B cell (primary cell): ENCODE data around the gene TALDO1. TPM values are rescaled to one million over a fixed set of nuclear protein-coding genes. Genes with fewer than 3 reads are reported as not detected.

Experiments used
- ATAC-seq: fragments of 200-7000 bp; cut with Tn5 transposase; one replicate; pipeline ENCODE4 v1.10.0; 2021; ENCODE audit warnings: low read depth, mild to moderate bottlenecking, moderate number of reproducible peaks, moderate library complexity
- CTCF ChIA-PET: fragments of 350-600 bp; sonication (Branson Sonifier 250); formaldehyde crosslinking; loops from one replicate; lab custom pipeline; 2021; ENCODE audit warnings: antibody characterized with exemption, inconsistent platforms; lab: Charles Lee
- POLR2A ChIA-PET: fragments of 350-600 bp; sonication (Branson Sonifier 250); formaldehyde crosslinking; loops from one replicate; lab custom pipeline; 2021; ENCODE audit warnings: antibody characterized with exemption; lab: Charles Lee
- DNase-seq: peaks from one replicate; pipeline ENCODE4 v3.0.0; 2013
- H2AFZ ChIP-seq: 2 replicates; pipeline ENCODE4 v1.6.1; 2012; ENCODE audit warnings: mild to moderate bottlenecking, low read depth, low read length; ENCODE audit not compliant: insufficient read depth, poor library complexity, severe bottlenecking
- H3K27ac ChIP-seq, 2 donors: 1 replicate in 1 of 2; 2 replicates in 1 of 2; pipeline ENCODE4 v1.5.1; 2012 to 2013; ENCODE audit warnings: low read length in 2 of 2, mild to moderate bottlenecking in 2 of 2, moderate library complexity in 1 of 2
- H3K27me3 ChIP-seq, 4 experiments: fragments of 200-600 bp in 1 of 4; sonication (generic) in 1 of 4; replicated peaks in 1 of 4; 1 replicate in 2 of 4; 2 replicates in 2 of 4; pipeline versions ENCODE4 v1.6.1 to v1.7.0; 2013 to 2016; ENCODE audit warnings: low read length in 3 of 4, mild to moderate bottlenecking in 2 of 4, mixed read lengths in 1 of 4, moderate library complexity in 1 of 4; ENCODE audit not compliant: insufficient read depth in 4 of 4, control insufficient read depth in 3 of 4; ENCODE audit errors: control extremely low read depth in 1 of 4
- H3K36me3 ChIP-seq, 2 experiments: replicated peaks in 1 of 2; 1 replicate in 1 of 2; 2 replicates in 1 of 2; pipeline versions ENCODE4 v1.6.1 to v1.7.1; 2013; ENCODE audit warnings: low read length in 1 of 2; ENCODE audit not compliant: insufficient read depth in 2 of 2, control insufficient read depth in 1 of 2; ENCODE audit errors: control extremely low read depth in 1 of 2, extremely low read depth in 1 of 2
- H3K4me1 ChIP-seq, 2 donors: fragments of 200-600 bp in 1 of 2; sonication (generic) in 1 of 2; 1 replicate in 1 of 2; 2 replicates in 1 of 2; pipeline versions ENCODE4 v1.5.1 to v1.6.1; 2013 to 2017; ENCODE audit warnings: low read length in 2 of 2; ENCODE audit not compliant: control insufficient read depth in 2 of 2, insufficient read depth in 2 of 2
- H3K4me2 ChIP-seq: replicated peaks from 2 replicates; pipeline ENCODE3; 2012; ENCODE audit warnings: mild to moderate bottlenecking, low read depth, low read length; ENCODE audit not compliant: poor library complexity, severe bottlenecking
- H3K4me3 ChIP-seq, 5 experiments: fragments of 200-600 bp in 1 of 5; sonication (generic) in 1 of 5; 1 replicate in 3 of 5; 2 replicates in 2 of 5; pipeline versions ENCODE4 v1.5.1 to v1.7.0; 2011 to 2016; ENCODE audit warnings: low read length in 4 of 5, mild to moderate bottlenecking in 4 of 5, low read depth in 2 of 5, control low read depth in 1 of 5, moderate library complexity in 1 of 5; ENCODE audit not compliant: insufficient read depth in 1 of 5; ENCODE audit errors: control extremely low read depth in 1 of 5, extremely low read depth in 1 of 5
- H3K79me2 ChIP-seq: fragments of 200-600 bp; sonication (generic); one replicate; pipeline ENCODE4 v1.6.0; 2016; ENCODE audit warnings: low read length; ENCODE audit not compliant: control insufficient read depth, insufficient read depth
- H3K9ac ChIP-seq: fragments of 200-600 bp; sonication (generic); 2 replicates; pipeline ENCODE4 v1.6.1; 2017; ENCODE audit warnings: mild to moderate bottlenecking, low read length, moderate library complexity
- H3K9me3 ChIP-seq, 3 donors: one replicate each; pipeline versions ENCODE4 v1.6.1 to v1.7.1; 2013; ENCODE audit warnings: low read length in 2 of 3; ENCODE audit not compliant: control insufficient read depth in 2 of 3, insufficient read depth in 1 of 3; ENCODE audit errors: control extremely low read depth in 1 of 3
- H4K20me1 ChIP-seq: 2 replicates; pipeline ENCODE4 v1.6.0; 2012; ENCODE audit warnings: mild to moderate bottlenecking, low read length; ENCODE audit not compliant: insufficient read depth, control insufficient read depth, poor library complexity, severe bottlenecking
- H3K27ac Mint-ChIP-seq: one replicate; pipeline ENCODE4 v1.8.0; 2021; ENCODE audit warnings: mixed read lengths
- H3K27me3 Mint-ChIP-seq: one replicate; pipeline ENCODE4 v1.8.0; 2021; ENCODE audit warnings: mixed read lengths
- H3K4me1 Mint-ChIP-seq: one replicate; pipeline ENCODE4 v1.8.0; 2021; ENCODE audit warnings: mixed read lengths
- H3K4me3 Mint-ChIP-seq: one replicate; pipeline ENCODE4 v1.8.0; 2021; ENCODE audit warnings: mixed read lengths
- H3K9me3 Mint-ChIP-seq: one replicate; pipeline ENCODE4 v1.8.0; 2022; ENCODE audit warnings: mixed read lengths; ENCODE audit not compliant: insufficient read depth
- EZH2 ChIP-seq: IDR thresholded peaks from 2 replicates; pipeline ENCODE4 v1.6.1; 2012; ENCODE audit warnings: borderline replicate concordance, low read depth, mild to moderate bottlenecking, moderate library complexity, low read length; ENCODE audit not compliant: insufficient read depth, poor library complexity, severe bottlenecking
- WGBS: methylation state at CpG from one replicate; pipeline ENCODE4 v1.1.5; 2013; ENCODE audit warnings: missing lambda C conversion rate; ENCODE audit not compliant: insufficient coverage; 5-methylcytosine and 5-hydroxymethylcytosine counted together
- intact Hi-C: fragments of 100-400 bp; cut with micrococcal nuclease; formaldehyde crosslinking; loops from one replicate; pipeline ENCODE4 v1.10.0; 2022
- polyA plus RNA-seq: library from polyadenylated mRNA; depleted of rRNA; stranded (reverse); fragments of >200 nt; gene quantifications from 2 replicates; pipeline ENCODE4 v1.2.3, GENCODE V29; 2012
- total RNA-seq, 2 donors: library from RNA; stranded (reverse); fragments of 120-200 nt in 1 of 2; gene quantifications; 1 replicate in 1 of 2; 2 replicates in 1 of 2; pipeline versions ENCODE4 v1.2.3 to v1.2.4, GENCODE V29; 2013 to 2022
- TF ChIP-seq, protein P1 (sequence below): fragments of 200-600 bp; IDR thresholded peaks from one replicate; pipeline ENCODE4 v1.8.0; 2022; ENCODE audit warnings: antibody characterized with exemption, mild to moderate bottlenecking

TALDO1 gene
- total and polyA plus RNA-seq, 2 donors (not counting 1 experiment from before 2014, with no cell fraction given) = 82.4 to 116 TPM

GRCh38 chr11:707817-708420, 39.3 kb upstream of the TALDO1 start:
- Histone ChIP-seq H3K9me3 (peaks cover 0 to 4% (median 0%) of the 10 kb centered on the region in 3 donors), H3K4me2 (no peak overlapping the region), H3K27me3 (peaks cover 0 to 42% (median 12%) of the 10 kb centered on the region in 4 experiments), H3K79me2 (peaks cover 4% of the 10 kb centered on the region), H2AFZ (no peak overlapping the region), H3K4me1 (peaks cover 13 to 21% of the 10 kb centered on the region in 2 donors), H3K27ac (no peak overlapping the region), H4K20me1 (peaks cover 12% of the 10 kb centered on the region), H3K4me3 (no peak overlapping the region), H3K36me3 (no peaks in the 10 kb centered on the region), H3K9ac (no peak overlapping the region)
- intact Hi-C loops = no loop called here
- no peaks in the 10 kb centered on the region for H3K9me3 Mint-ChIP-seq
- WGBS = 74% methylated on average over 13 of the region's 16 CpGs
- H3K4me3 Mint-ChIP-seq = no peak overlapping the region
- H3K27me3 Mint-ChIP-seq = peaks cover 13% of the 10 kb centered on the region
- DNase-seq (no peak), ATAC-seq (no peak)
- POLR2A ChIA-PET = no interaction called here
- H3K27ac Mint-ChIP-seq = no peak overlapping the region
- no peak for TF ChIP-seq EZH2
- TF ChIP-seq, protein P1, sequence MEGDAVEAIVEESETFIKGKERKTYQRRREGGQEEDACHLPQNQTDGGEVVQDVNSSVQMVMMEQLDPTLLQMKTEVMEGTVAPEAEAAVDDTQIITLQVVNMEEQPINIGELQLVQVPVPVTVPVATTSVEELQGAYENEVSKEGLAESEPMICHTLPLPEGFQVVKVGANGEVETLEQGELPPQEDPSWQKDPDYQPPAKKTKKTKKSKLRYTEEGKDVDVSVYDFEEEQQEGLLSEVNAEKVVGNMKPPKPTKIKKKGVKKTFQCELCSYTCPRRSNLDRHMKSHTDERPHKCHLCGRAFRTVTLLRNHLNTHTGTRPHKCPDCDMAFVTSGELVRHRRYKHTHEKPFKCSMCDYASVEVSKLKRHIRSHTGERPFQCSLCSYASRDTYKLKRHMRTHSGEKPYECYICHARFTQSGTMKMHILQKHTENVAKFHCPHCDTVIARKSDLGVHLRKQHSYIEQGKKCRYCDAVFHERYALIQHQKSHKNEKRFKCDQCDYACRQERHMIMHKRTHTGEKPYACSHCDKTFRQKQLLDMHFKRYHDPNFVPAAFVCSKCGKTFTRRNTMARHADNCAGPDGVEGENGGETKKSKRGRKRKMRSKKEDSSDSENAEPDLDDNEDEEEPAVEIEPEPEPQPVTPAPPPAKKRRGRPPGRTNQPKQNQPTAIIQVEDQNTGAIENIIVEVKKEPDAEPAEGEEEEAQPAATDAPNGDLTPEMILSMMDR = no peak
- peaks cover 10% of the 10 kb centered on the region for H3K4me1 Mint-ChIP-seq
- CTCF ChIA-PET = interaction anchor here (1.0 kb wide), 1 partner anchor 12 kb away, joined by 3 read pairs; the partner anchor contains the start of genes DEAF1 and TMEM80

DNA sequence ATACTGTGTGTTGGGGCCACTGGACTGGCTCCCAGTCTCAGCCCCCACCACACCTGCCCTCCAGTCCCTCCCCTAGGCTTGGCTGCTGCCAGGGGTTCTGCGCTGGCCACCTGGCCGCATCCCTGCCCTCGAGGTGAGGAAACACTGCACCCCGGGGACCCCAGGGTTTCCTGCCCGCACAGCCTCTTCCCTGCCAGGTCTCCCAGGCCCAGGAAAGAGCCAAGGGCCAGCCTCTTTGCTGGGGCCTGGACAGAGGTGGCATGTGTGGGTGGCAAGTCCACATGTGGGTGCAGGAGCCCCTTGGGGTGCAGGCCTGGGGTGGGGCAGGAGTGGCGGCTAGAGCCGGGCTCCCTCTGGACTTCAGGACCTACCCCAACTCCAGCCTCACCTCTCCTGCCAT, 38.8 kb upstream of the TALDO1 start:
- no peak overlapping the region for H3K27ac Mint-ChIP-seq
- 54% methylated on average over 5 of the region's 7 CpGs for WGBS
- intact Hi-C loops = no loop called here
- Histone ChIP-seq H3K4me1 (peaks cover 13 to 21% of the 10 kb centered on the region in 2 donors), H3K9me3 (peaks cover 0 to 4% (median 0%) of the 10 kb centered on the region in 3 donors), H3K4me2 (no peak overlapping the region), H3K9ac (no peak overlapping the region), H3K4me3 (no peak overlapping the region), H3K27me3 (peaks cover 0 to 42% (median 12%) of the 10 kb centered on the region in 4 experiments), H3K79me2 (peaks cover 4% of the 10 kb centered on the region), H4K20me1 (peaks cover 12% of the 10 kb centered on the region), H3K36me3 (no peaks in the 10 kb centered on the region), H2AFZ (no peak overlapping the region), H3K27ac (no peak overlapping the region)
- peaks cover 13% of the 10 kb centered on the region for H3K27me3 Mint-ChIP-seq
- H3K4me1 Mint-ChIP-seq = peaks cover 10% of the 10 kb centered on the region
- H3K4me3 Mint-ChIP-seq = no peak overlapping the region
- no peaks in the 10 kb centered on the region for H3K9me3 Mint-ChIP-seq
- CTCF ChIA-PET = interaction anchor here (1.0 kb wide), 1 partner anchor 13 kb away, joined by 3 read pairs; the partner anchor contains the start of genes DEAF1 and TMEM80
- DNase-seq (no peak), ATAC-seq (no peak)
- TF ChIP-seq EZH2 = no peak
- TF ChIP-seq, protein P1 = no peak
- POLR2A ChIA-PET = no interaction called here
